Measurements from ENCODE around the gene DDX46.

The DDX46 gene

GRCh38 chr5:134736173-134736812 is 22.3 kb upstream of the DDX46 start:
- no peak overlapping the region for H3K4me3 ChIP-seq (ENCODE audit: low read depth, low read length)
- no peak for DNase-seq (ENCODE audit: low read depth)
- TF ChIP-seq, protein P1, sequence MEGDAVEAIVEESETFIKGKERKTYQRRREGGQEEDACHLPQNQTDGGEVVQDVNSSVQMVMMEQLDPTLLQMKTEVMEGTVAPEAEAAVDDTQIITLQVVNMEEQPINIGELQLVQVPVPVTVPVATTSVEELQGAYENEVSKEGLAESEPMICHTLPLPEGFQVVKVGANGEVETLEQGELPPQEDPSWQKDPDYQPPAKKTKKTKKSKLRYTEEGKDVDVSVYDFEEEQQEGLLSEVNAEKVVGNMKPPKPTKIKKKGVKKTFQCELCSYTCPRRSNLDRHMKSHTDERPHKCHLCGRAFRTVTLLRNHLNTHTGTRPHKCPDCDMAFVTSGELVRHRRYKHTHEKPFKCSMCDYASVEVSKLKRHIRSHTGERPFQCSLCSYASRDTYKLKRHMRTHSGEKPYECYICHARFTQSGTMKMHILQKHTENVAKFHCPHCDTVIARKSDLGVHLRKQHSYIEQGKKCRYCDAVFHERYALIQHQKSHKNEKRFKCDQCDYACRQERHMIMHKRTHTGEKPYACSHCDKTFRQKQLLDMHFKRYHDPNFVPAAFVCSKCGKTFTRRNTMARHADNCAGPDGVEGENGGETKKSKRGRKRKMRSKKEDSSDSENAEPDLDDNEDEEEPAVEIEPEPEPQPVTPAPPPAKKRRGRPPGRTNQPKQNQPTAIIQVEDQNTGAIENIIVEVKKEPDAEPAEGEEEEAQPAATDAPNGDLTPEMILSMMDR (IDR thresholded peaks at IDR 0.05; ENCODE audit: insufficient read depth, low read depth, low read length, missing control alignments) = no peak

GRCh38 chr5:134738133-134738962 is 20.2 kb upstream of the DDX46 start, which contains the start of gene CAMLG:
Gene CAMLG (plus strand): TSS chr5:134738548. CDS start chr5:134738621, 73 bp downstream.
- peak; percentile 99 for DNase-seq (ENCODE audit: low read depth)
- TF ChIP-seq, protein P1 (IDR thresholded peaks at IDR 0.05; ENCODE audit: insufficient read depth, low read depth, low read length, missing control alignments) = peak; percentile 76
- H3K4me3 ChIP-seq (ENCODE audit: low read depth, low read length) = peak within 1 kb of the TSS; percentile 81

GRCh38 chr5:134738963-134739661 is 19.5 kb upstream of the DDX46 start:
- H3K4me3 ChIP-seq (ENCODE audit: low read depth, low read length) = peak overlapping the region; percentile 81
- TF ChIP-seq, protein P1 (IDR thresholded peaks at IDR 0.05; ENCODE audit: insufficient read depth, low read depth, low read length, missing control alignments) = peak; percentile 3
- peak; percentile 60 for DNase-seq (ENCODE audit: low read depth)

- TF ChIP-seq, protein P1 (IDR thresholded peaks at IDR 0.05; ENCODE audit: insufficient read depth, low read depth, low read length, missing control alignments) = no peak
- no peak for DNase-seq (ENCODE audit: low read depth)
- no peak overlapping the region for H3K4me3 ChIP-seq (ENCODE audit: low read depth, low read length)
Measured at GRCh38 chr5:134741052-134741451, 17.5 kb upstream of the DDX46 start.

- DNase-seq (ENCODE audit: low read depth) = no peak
- TF ChIP-seq, protein P1 (IDR thresholded peaks at IDR 0.05; ENCODE audit: insufficient read depth, low read depth, low read length, missing control alignments) = no peak
- no peak overlapping the region for H3K4me3 ChIP-seq (ENCODE audit: low read depth, low read length)
Measured at GRCh38 chr5:134742134-134742533, 16.4 kb upstream of the DDX46 start.

GRCh38 chr5:134749415-134749814 is 9.2 kb upstream of the DDX46 start:
- TF ChIP-seq, protein P1 (IDR thresholded peaks at IDR 0.05; ENCODE audit: insufficient read depth, low read depth, low read length, missing control alignments) = no peak
- no peak for DNase-seq (ENCODE audit: low read depth)
- no peak overlapping the region for H3K4me3 ChIP-seq (ENCODE audit: low read depth, low read length)
